PC-3 (cell line): ENCODE results near the gene IGDCC3.

ENCODE experiments used
- EZH2 ChIP-seq: fragments of 300-600 bp; sonication (generic); IDR thresholded peaks from one replicate; pipeline ENCODE4 v1.6.1; 2017; ENCODE audit warnings: antibody characterized with exemption, mild to moderate bottlenecking, low read length; ENCODE audit not compliant: unreplicated experiment
- TF ChIP-seq, protein P1 (sequence below): fragments of 300-600 bp; sonication (generic); conservative IDR thresholded peaks from 2 replicates; pipeline ENCODE4 v1.5.1; 2017; ENCODE audit warnings: antibody characterized with exemption, low read depth, mild to moderate bottlenecking, low read length

GRCh38 chr15:65384505-65384894 lies 6.7 kb upstream of the IGDCC3 start:
- TF ChIP-seq, protein P1, sequence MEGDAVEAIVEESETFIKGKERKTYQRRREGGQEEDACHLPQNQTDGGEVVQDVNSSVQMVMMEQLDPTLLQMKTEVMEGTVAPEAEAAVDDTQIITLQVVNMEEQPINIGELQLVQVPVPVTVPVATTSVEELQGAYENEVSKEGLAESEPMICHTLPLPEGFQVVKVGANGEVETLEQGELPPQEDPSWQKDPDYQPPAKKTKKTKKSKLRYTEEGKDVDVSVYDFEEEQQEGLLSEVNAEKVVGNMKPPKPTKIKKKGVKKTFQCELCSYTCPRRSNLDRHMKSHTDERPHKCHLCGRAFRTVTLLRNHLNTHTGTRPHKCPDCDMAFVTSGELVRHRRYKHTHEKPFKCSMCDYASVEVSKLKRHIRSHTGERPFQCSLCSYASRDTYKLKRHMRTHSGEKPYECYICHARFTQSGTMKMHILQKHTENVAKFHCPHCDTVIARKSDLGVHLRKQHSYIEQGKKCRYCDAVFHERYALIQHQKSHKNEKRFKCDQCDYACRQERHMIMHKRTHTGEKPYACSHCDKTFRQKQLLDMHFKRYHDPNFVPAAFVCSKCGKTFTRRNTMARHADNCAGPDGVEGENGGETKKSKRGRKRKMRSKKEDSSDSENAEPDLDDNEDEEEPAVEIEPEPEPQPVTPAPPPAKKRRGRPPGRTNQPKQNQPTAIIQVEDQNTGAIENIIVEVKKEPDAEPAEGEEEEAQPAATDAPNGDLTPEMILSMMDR = no peak
- TF ChIP-seq EZH2 = no peak
